Measurements from ENCODE around the gene SERPIND1. TPM values are rescaled to one million over a fixed set of nuclear protein-coding genes. Genes with fewer than 3 reads are reported as not detected.

Gene SERPIND1
- total and polyA plus RNA-seq, 2 donors from 2014 or later: not detected

- no peaks in the 10 kb centered on the region for H3K9me3 ChIP-seq (ENCODE audit: control insufficient read depth in 2 of 3, insufficient read depth in 1 of 3, low read length in 3 of 3)
Observed at GRCh38 chr22:20771918-20772625, 1.8 kb upstream of the SERPIND1 start.

DNA sequence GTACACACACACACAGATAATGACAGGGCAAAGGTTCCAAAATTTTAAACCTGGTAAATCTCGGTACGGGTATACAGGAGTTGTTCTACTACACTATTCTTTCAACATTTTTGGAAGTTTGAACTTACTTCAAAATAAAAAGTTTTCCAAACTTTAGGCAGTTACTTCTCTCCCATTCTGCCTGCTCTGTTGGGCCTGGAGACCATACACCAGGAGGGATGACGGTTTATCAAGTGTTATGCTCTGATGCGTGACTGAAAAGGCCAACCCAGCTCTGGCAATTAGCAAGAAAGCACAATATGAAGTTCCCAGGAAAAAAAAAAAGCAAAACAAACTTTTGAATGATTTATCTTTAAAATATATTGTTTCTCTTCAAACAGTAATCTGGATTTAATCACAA is 969 bp downstream of the SERPIND1 start:
- TF ChIP-seq, protein P1, sequence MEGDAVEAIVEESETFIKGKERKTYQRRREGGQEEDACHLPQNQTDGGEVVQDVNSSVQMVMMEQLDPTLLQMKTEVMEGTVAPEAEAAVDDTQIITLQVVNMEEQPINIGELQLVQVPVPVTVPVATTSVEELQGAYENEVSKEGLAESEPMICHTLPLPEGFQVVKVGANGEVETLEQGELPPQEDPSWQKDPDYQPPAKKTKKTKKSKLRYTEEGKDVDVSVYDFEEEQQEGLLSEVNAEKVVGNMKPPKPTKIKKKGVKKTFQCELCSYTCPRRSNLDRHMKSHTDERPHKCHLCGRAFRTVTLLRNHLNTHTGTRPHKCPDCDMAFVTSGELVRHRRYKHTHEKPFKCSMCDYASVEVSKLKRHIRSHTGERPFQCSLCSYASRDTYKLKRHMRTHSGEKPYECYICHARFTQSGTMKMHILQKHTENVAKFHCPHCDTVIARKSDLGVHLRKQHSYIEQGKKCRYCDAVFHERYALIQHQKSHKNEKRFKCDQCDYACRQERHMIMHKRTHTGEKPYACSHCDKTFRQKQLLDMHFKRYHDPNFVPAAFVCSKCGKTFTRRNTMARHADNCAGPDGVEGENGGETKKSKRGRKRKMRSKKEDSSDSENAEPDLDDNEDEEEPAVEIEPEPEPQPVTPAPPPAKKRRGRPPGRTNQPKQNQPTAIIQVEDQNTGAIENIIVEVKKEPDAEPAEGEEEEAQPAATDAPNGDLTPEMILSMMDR (IDR thresholded peaks at IDR 0.05; ENCODE audit: borderline replicate concordance, extremely low read depth, insufficient read depth): no peak
- Histone ChIP-seq H3K27ac (ENCODE audit: low read depth in 2 of 2, low read length in 2 of 2) (no peak overlapping the region), H3K36me3 (ENCODE audit: control insufficient read depth in 2 of 3, insufficient read depth in 3 of 3, low read length in 3 of 3) (peaks cover 0 to 13% (median 12%) of the 10 kb centered on the region in 3 donors), H3K9me3 (ENCODE audit: control insufficient read depth in 2 of 3, insufficient read depth in 1 of 3, low read length in 3 of 3) (no peaks in the 10 kb centered on the region), H3K4me3 (ENCODE audit: low read length in 3 of 3) (no peak overlapping the region), H3K9ac (ENCODE audit: low read length in 3 of 3) (no peak overlapping the region), H3K4me1 (ENCODE audit: control insufficient read depth in 2 of 3, insufficient read depth in 2 of 3, low read depth in 1 of 3, low read length in 3 of 3) (no peaks in the 10 kb centered on the region), H3K27me3 (ENCODE audit: control insufficient read depth, insufficient read depth, low read length) (no peaks in the 10 kb centered on the region)
- DNase-seq (no peak), FAIRE-seq (no peak)
- intact Hi-C loops (cut with DNase I): no loop called here

More at GRCh38 chr22:20771918-20772625, 1.8 kb upstream of the SERPIND1 start:
- intact Hi-C loops (cut with DNase I): no loop called here
- Histone ChIP-seq H3K9ac (ENCODE audit: low read length in 3 of 3) (no peak overlapping the region), H3K36me3 (ENCODE audit: control insufficient read depth in 2 of 3, insufficient read depth in 3 of 3, low read length in 3 of 3) (peaks cover 0 to 3% (median 0%) of the 10 kb centered on the region in 3 donors), H3K4me3 (ENCODE audit: low read length in 3 of 3) (no peak overlapping the region), H3K27me3 (ENCODE audit: control insufficient read depth, insufficient read depth, low read length) (no peaks in the 10 kb centered on the region), H3K4me1 (ENCODE audit: control insufficient read depth in 2 of 3, insufficient read depth in 2 of 3, low read depth in 1 of 3, low read length in 3 of 3) (no peaks in the 10 kb centered on the region), H3K27ac (ENCODE audit: low read depth in 2 of 2, low read length in 2 of 2) (no peak overlapping the region)
- no peak for DNase-seq
- no peak for FAIRE-seq
- TF ChIP-seq, protein P1 (IDR thresholded peaks at IDR 0.05; ENCODE audit: borderline replicate concordance, extremely low read depth, insufficient read depth): no peak

DNA sequence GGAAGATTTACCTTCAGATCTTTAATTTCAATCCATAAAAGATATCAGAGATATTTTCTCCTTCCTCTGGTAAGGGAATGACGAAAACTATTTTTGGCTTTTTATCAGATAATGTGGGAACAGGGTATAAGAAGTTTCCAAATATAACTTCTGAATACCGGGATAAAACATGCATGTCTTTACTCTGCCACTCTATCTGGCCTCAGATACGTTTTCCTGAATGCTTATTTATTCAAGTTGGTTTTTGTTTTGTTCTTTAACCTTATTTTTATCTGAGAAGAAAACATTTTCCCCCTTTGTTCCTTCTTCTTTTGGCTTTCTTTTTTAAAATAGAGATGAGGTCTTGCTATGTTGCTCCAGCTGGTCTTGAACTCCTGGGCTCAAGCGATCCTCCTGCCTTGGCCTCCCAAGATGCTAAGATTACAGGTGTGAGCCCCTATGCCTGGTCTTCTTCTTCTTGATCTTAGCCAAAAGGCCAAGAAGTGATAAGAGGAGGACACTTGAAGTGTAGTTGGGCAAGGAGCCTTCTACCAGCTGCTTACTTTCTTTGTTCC is 1.5 kb downstream of the SERPIND1 start:
- peaks cover 0 to 13% (median 12%) of the 10 kb centered on the region in 3 donors for H3K36me3 ChIP-seq (ENCODE audit: control insufficient read depth in 2 of 3, insufficient read depth in 3 of 3, low read length in 3 of 3)
- intact Hi-C loops (cut with DNase I): no loop called here

More for the DNA sequence above, 1.5 kb downstream of the SERPIND1 start:
- Histone ChIP-seq H3K4me3 (ENCODE audit: low read length in 3 of 3) (no peak overlapping the region), H3K4me1 (ENCODE audit: control insufficient read depth in 2 of 3, insufficient read depth in 2 of 3, low read depth in 1 of 3, low read length in 3 of 3) (no peaks in the 10 kb centered on the region), H3K27ac (ENCODE audit: low read depth in 2 of 2, low read length in 2 of 2) (no peak overlapping the region), H3K27me3 (ENCODE audit: control insufficient read depth, insufficient read depth, low read length) (no peaks in the 10 kb centered on the region), H3K9ac (ENCODE audit: low read length in 3 of 3) (no peak overlapping the region), H3K9me3 (ENCODE audit: control insufficient read depth in 2 of 3, insufficient read depth in 1 of 3, low read length in 3 of 3) (no peaks in the 10 kb centered on the region)
- FAIRE-seq: no peak
- TF ChIP-seq, protein P1 (IDR thresholded peaks at IDR 0.05; ENCODE audit: borderline replicate concordance, extremely low read depth, insufficient read depth): no peak
- DNase-seq: no peak
